G401.6 (cell line): ENCODE data around the gene NLGN4Y.

Experiments used
- FAIRE-seq: peaks from 2 replicates; lab custom pipeline; 2012; peaks lifted over from hg19 to GRCh38; lab: Jason Lieb, UNC

The NLGN4Y gene

DNA sequence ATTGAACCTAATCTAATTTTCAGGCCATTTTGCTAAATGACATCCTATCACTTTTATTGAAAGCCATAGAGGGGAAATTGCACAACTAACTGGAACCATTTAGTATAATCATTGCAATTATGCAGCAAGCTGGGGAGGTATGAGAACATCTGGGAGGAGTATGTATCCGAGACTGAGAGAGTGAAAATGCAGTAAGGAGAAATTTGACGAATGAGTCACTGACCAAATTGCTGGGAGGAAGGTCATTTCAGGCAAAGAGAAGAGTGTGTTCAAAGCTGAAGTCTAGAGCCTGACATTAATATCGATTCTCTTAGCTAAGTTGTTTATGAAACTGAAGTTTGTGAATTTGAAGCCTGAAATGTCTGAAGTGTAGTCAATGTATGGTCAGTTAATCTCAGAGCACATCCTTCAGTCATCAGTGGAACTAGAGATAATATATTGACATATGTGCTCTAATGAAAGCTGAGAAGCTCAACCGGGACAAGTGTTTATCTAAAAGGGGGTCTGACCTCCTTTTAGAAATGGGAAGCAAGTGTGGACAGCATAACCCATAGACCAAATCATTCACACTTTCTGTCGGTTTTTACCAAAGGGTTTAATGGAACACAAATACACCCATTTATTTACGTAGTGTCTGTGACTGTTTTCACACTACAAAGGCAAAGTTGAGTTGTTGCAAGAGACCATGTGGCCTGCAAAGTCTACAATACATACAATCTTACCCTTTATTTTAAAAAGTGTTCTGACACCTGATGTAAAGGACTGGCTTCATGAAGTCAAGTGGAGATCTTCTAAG, 120.0 kb downstream of the NLGN4Y start:
- FAIRE-seq: no peak

GRCh38 chrY:14679181-14679580, 154.9 kb downstream of the NLGN4Y start:
- FAIRE-seq: no peak

DNA sequence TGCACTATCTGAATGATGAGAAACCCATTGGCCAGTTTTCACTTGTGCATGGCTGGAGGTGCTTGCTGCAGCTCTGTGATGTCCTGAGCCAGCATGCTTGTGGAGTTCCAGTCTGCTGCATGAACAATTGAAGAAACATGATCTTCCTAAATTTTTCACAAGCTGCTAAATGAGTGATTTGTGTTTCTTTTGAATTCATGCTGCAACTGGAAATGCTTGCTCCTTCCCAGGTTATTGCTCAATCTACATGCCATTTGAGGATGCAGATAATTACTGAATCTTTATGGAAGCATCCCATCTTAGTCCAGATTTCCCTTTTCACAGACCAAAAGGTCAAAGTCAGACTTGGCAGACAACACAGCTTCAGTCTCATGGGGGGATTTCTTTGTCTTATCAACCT, 170.2 kb downstream of the NLGN4Y start:
- FAIRE-seq: no peak

- FAIRE-seq: no peak
Measured at GRCh38 chrY:14708158-14708557, 183.8 kb downstream of the NLGN4Y start.

DNA sequence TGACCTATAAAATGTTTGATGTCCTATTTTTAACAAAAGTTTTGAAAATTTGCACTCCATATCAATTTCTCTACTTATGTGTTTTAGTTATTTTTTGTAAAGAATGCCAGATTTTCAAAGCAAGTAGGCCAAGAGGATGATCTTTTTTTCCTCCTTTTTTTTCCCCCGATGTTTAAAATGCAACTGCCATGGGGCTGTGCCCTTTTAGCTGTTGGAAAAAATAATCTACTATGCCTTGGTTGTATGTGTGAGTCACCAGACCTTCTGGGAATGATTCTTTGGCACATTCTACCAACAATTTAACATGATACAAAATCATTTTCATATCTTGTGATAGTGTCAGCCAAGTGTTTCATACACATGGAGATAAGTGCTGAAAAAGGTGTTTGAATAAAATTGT, 217.3 kb downstream of the NLGN4Y start:
- FAIRE-seq: no peak

GRCh38 chrY:14748329-14748728, 224.0 kb downstream of the NLGN4Y start:
- no peak for FAIRE-seq

DNA sequence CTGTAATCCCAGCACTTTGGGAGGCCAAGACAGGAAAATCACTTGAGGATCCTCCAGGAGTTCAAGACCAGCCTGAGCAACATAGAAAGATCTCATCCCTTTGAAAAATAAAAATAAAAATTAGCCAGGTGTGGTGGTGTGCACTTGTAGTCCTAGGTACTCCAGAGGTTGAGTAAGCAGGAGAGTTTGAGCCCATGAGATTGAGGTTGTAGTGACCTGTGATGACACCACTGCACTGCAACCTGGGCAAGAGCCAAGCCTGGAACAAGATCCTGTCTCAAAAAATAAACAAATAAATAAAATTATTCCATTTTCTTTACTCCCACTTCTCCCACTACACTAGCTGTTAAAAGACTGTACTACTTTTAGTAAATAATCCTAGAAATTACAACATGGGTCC, 231.2 kb downstream of the NLGN4Y start:
- no peak for FAIRE-seq

- FAIRE-seq: no peak
Measured at GRCh38 chrY:14762903-14763302, 238.6 kb downstream of the NLGN4Y start.

DNA sequence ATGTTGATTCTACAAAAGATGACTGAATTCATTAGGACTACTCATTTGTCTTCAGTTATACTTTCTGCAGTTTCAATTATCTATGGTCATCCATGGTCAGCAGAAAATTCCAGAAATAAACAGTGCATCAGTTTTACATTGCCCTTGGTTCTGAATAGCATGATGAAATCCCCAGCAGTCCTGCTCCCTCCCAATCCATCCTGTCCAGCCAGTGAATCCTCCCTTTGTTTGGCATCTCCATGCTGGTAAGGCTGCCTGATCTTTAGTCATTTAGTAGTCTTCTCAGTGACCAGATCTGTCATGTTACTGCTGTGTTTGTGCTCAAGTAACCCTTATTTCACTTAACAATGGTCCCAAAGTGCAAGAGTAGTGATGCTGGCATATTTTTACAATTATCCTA, 239.3 kb downstream of the NLGN4Y start:
- FAIRE-seq: no peak

DNA sequence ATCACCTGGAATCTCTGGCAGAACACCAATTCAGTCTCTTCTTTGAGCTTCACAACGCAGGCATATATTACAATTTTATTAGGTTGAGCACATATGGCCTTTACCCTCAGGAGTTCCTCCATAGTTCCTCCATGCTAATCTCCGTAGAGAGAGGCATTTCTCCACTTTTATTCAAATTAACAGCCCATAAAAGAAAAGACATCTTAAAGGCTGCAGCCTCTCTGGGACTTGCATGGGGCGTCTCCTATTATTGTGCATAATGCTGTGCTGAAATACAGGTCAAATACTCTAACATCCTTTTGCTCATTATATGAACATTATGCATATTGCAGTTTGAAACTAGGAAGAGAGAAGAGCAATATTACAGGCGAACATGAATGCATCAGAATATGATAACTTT, 253.9 kb downstream of the NLGN4Y start:
- FAIRE-seq: no peak

DNA sequence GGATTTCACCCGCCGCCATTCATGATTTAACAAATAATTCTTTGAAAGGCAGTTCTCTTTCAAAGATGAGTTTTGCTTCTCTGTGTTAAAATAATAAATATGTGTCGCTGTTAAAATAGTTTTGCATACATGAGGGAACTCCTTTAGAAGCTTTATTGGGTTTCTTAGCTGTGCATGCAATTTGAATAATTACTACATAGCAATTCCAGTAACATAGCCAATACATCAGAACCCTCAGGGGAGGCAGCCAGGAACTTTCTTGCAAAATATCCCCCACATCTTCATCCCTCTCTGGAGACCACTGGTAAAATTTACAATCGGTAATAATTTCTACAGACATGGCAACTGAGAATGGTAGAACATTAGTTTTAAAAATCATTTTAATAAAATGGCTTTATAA, 268.8 kb downstream of the NLGN4Y start:
- no peak for FAIRE-seq

- no peak for FAIRE-seq
Measured at GRCh38 chrY:14793674-14794073, 269.3 kb downstream of the NLGN4Y start.

DNA sequence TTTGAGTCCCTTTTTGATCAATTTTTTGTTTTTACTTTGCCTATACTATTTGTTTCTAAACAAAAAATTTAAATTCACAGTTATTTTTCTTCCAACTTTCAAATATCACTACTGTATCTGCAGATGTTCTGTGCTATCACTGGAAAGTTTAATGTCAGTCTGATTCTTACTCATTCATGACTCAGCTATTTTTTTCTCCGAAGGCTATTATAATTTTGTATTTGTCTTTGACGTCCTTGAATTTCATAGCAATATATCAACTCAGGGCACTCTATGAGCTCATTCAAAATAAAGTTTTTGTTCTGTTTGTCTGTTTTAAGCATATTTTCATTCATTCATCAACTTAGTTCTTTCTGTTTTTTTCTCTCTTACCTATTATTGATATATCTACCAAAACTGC, 273.7 kb downstream of the NLGN4Y start:
- FAIRE-seq: peak; percentile 55

- FAIRE-seq: no peak
Measured at GRCh38 chrY:14801096-14801495, 276.8 kb downstream of the NLGN4Y start.

- FAIRE-seq: no peak
Measured at GRCh38 chrY:14802125-14802524, 277.8 kb downstream of the NLGN4Y start.

GRCh38 chrY:14804041-14804440, 279.7 kb downstream of the NLGN4Y start:
- FAIRE-seq: no peak

DNA sequence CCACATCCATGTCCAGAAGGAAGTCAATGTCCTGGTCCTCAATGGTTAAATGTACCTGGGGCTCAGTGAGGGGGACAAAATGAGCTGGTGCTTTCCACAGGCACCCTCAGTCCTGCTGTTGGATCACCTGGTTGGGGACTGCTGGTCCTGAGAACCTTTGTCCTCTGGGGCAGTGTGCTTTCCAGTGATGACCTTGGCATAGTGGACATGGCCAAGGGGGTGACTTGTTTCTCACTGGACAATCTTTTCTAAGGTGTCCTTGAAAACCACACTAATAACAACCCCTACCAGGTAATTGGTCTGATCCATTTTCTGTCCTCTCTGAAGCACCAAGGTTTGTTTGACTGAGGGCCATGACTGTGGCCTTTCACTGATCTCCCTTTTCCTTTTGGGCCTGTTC, 294.1 kb downstream of the NLGN4Y start:
- no peak for FAIRE-seq

GRCh38 chrY:14822201-14822600, 297.9 kb downstream of the NLGN4Y start:
- FAIRE-seq: no peak

- FAIRE-seq: no peak
Measured at GRCh38 chrY:14822906-14823305, 298.6 kb downstream of the NLGN4Y start.

GRCh38 chrY:14824583-14824982, 300.3 kb downstream of the NLGN4Y start:
- no peak for FAIRE-seq

DNA sequence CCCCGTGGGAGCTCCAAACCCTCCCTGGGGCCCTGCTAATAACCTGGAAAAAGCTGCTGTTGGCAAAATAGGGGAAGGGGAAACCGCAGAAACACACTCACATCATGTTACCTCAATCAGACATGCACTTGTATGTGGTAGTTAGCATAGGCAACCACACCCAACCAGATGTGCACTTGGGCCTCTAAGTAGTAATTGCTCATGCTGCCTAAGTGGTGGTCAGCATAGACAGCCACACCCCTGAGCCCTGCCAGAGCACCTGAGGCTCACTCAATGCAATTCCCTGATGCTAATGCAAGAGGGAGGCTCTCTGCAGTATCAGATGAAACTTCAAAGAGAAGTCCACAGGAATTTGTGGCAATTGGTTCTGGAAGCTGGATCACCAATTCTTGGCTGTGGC, 301.4 kb downstream of the NLGN4Y start:
- FAIRE-seq: no peak

- FAIRE-seq: no peak
Measured at GRCh38 chrY:14828531-14828930, 304.2 kb downstream of the NLGN4Y start.

DNA sequence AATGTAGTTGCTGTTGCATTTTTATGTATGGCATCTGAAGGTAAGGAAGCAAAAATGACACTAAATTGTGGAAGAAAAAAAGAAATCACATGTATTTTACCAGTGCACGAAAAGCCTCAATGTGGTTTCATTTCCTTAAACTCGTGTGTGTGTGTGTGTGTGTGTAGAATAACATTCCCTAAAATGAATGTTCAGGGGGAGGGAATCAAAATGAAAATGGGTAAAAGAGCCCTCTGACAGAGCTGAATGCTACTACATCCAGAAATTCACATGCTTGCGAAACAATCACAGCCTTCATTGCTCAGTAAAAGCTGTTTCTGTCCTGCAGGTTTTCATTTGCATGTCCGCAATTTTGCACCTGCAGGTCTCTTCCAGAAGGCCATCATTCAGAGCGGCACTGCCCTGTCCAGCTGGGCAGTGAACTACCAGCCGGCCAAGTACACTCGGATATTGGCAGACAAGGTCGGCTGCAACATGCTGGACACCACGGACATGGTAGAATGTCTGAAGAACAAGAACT, 305.1 kb downstream of the NLGN4Y start:
- FAIRE-seq: no peak
